ENCODE results near the gene METTL25. TPM values are rescaled to one million over a fixed set of nuclear protein-coding genes. Genes with fewer than 3 reads are reported as not detected.

The METTL25 gene
- total RNA-seq, 4 donors from 2014 or later = 10.5 to 13.0 (median 11.8) TPM

DNA sequence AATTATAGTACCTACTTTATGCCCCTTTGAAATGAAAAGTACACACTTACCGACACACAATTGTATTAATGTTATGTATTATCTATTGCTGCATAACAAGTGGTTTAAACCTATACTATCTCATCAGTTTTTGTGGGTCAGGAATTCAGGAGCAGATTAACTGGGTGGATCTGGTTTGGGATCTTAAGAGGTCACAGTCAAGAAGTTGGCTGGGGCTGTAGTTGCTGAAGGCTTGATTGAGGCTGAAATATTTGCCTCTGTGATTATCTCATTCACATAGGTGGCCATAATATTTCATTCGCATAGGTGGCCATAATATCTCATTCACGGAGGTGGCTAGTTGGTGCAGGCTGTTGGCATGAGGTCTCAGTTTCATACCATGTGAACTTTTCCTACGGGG is 5.7 kb downstream of the METTL25 start:
- H3K27me3 ChIP-seq = no peaks in the 10 kb centered on the region
- no peak for TF ChIP-seq CTCF (IDR thresholded peaks at IDR 0.05 in 4 of 5, conservative IDR thresholded peaks at IDR 0.05 in 1 of 5)
- TF ChIP-seq POLR2A (IDR thresholded peaks at IDR 0.05) = no peak
- H3K27ac ChIP-seq = peak overlapping the region in 3 of 4 donors; percentile 18 to 29 (median 22)
- no peaks in the 10 kb centered on the region for H3K36me3 ChIP-seq
- H3K4me3 ChIP-seq = peak overlapping the region in 2 of 4 donors; percentile 1 to 9
- in situ Hi-C loops (cut with MboI; ENCODE audit: low sequenced_read_pairs in 4 of 4) (no loop called here), intact Hi-C loops (cut with DNase I; ENCODE audit: low total_unique reads) (no loop called here)
- ATAC-seq (no peak), DNase-seq (no peak)
- H3K9me3 ChIP-seq = no peaks in the 10 kb centered on the region
- peaks cover 39 to 40% of the 10 kb centered on the region in 2 donors for H3K4me1 ChIP-seq

DNA sequence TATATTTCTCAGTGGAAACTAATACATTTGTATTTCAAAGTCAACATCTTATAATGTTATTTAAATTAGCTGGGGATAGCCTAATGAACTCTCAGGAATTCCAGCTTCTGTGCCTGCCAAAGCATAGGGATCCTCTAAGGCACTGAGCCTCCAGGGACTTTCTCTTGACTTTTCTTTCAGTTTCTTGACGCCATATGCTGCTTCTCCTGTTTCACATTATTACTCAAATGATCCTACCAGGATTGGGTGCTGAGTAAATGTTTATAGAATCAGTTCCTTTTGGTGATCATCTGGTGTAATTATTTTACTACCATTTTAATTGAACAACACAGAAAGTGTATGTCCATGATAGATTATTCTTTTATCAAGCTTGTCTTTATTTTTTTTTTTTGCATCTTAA is 7.9 kb downstream of the METTL25 start:
- ATAC-seq (no peak), DNase-seq (no peak)
- Histone ChIP-seq H3K27ac (no peak overlapping the region), H3K4me1 (peaks cover 24 to 25% of the 10 kb centered on the region in 2 donors), H3K27me3 (no peaks in the 10 kb centered on the region), H3K4me3 (no peak overlapping the region), H3K9me3 (no peaks in the 10 kb centered on the region), H3K36me3 (no peaks in the 10 kb centered on the region)
- in situ Hi-C loops (cut with MboI; ENCODE audit: low sequenced_read_pairs in 4 of 4) (no loop called here), intact Hi-C loops (cut with DNase I; ENCODE audit: low total_unique reads) (no loop called here)
- no peak for TF ChIP-seq POLR2A (IDR thresholded peaks at IDR 0.05)
- TF ChIP-seq CTCF (IDR thresholded peaks at IDR 0.05 in 4 of 5, conservative IDR thresholded peaks at IDR 0.05 in 1 of 5) = no peak

DNA sequence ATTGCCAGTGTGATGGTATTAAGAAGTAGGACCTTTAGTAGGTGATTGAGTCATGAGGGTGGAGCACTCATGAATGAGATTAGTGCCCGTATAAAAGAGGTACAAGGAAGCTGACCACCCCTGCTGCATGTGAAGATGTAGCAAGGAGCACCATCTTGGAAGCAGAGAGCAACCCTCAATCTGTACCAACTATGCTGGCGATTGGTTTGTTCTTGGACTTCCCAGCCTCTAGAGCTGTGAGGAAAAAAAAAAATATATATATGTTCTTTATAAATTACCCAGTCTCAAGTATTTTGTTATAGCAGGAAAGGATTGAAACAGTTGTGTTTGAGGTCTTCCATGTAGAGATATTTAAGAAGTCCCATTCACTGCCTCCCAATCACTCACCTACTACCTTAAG is 16.9 kb downstream of the METTL25 start:
- TF ChIP-seq CTCF (IDR thresholded peaks at IDR 0.05 in 4 of 5, conservative IDR thresholded peaks at IDR 0.05 in 1 of 5) (no peak), POLR2A (IDR thresholded peaks at IDR 0.05) (no peak)
- DNase-seq = no peak
- no peak for ATAC-seq
- intact Hi-C loops (cut with DNase I; ENCODE audit: low total_unique reads) = no loop called here
- Histone ChIP-seq H3K27me3 (no peaks in the 10 kb centered on the region), H3K4me1 (no peaks in the 10 kb centered on the region), H3K9me3 (no peaks in the 10 kb centered on the region), H3K4me3 (no peak overlapping the region), H3K36me3 (peaks cover 0 to 7% of the 10 kb centered on the region in 2 donors), H3K27ac (no peak overlapping the region)
- in situ Hi-C loops (cut with MboI; ENCODE audit: low sequenced_read_pairs in 4 of 4) = no loop called here

DNA sequence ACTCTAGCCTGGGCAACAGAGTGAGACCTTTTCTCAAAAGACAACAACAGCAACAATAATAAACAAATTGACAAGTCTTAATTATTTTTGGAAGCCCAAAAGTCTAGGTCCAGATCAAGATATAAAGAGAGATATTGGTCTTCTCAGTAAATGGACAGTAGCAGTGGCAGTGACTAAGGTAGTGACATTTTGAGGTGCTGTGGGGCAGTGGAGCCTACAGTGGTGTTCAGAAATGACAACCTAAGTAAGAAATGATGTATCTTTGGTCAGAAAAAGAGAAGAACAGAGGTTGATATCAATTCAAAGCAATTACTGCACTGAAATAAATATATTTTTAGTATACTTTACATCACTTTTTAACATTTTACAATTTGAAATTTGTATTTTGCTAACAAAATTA is 20.7 kb downstream of the METTL25 start:
- in situ Hi-C loops (cut with MboI; ENCODE audit: low sequenced_read_pairs in 4 of 4) = no loop called here
- TF ChIP-seq CTCF (IDR thresholded peaks at IDR 0.05 in 4 of 5, conservative IDR thresholded peaks at IDR 0.05 in 1 of 5) = no peak
- no peak for TF ChIP-seq POLR2A (IDR thresholded peaks at IDR 0.05)
- ATAC-seq (no peak), DNase-seq (no peak)
- H3K4me3 ChIP-seq = no peak overlapping the region
- no peaks in the 10 kb centered on the region for H3K9me3 ChIP-seq
- H3K27me3 ChIP-seq = no peaks in the 10 kb centered on the region
- H3K27ac ChIP-seq = no peak overlapping the region
- no peaks in the 10 kb centered on the region for H3K4me1 ChIP-seq
- intact Hi-C loops (cut with DNase I; ENCODE audit: low total_unique reads) = no loop called here
- peaks cover 0 to 3% of the 10 kb centered on the region in 2 donors for H3K36me3 ChIP-seq

DNA sequence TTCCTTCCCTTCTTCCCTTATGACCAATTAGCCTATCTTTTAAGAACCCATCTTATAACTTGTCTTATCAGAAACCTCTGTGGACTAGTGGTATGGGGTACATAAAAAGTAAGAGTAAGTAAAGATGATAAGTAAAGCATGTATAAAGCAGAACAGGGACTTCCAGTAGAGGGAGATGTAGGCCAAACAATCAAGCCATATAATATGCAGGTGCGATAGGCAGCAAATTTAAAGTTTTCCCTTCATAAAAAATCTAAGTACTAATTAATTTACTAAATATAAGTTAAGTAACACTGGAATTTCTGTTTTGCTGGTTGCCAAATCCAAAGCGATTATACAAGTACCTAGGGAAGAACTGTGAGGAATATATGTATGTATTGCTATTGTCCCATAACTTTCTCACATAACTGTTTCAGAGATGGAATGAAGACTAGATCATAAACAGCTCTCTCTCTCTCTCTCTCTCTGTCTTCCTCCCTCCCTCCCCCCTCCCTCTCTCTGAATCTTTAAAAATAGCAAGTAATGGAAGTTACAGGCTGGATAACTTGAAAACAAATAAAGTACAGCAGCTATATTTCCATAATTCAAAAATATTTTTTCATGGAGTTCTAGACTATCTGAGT is 25.7 kb downstream of the METTL25 start:
- Histone ChIP-seq H3K27ac (no peak overlapping the region), H3K4me3 (no peak overlapping the region), H3K36me3 (peaks cover 0 to 7% of the 10 kb centered on the region in 2 donors), H3K9me3 (no peaks in the 10 kb centered on the region), H3K27me3 (no peaks in the 10 kb centered on the region), H3K4me1 (peaks cover 0 to 7% of the 10 kb centered on the region in 2 donors)
- in situ Hi-C loops (cut with MboI; ENCODE audit: low sequenced_read_pairs in 4 of 4) (no loop called here), intact Hi-C loops (cut with DNase I; ENCODE audit: low total_unique reads) (no loop called here)
- no peak for ATAC-seq
- TF ChIP-seq POLR2A (IDR thresholded peaks at IDR 0.05) (no peak), CTCF (IDR thresholded peaks at IDR 0.05 in 4 of 5, conservative IDR thresholded peaks at IDR 0.05 in 1 of 5) (peak in 2 of 5 experiments; percentile 10 to 32)
- no peak for DNase-seq
